Measurements from ENCODE around the gene CRABP2. TPM values are rescaled to one million over a fixed set of nuclear protein-coding genes. Genes with fewer than 3 reads are reported as not detected.

Gene CRABP2
- total and polyA plus RNA-seq, 12 donors, result 0.25 to 2.7 (median 1.3) TPM; not detected in 1

GRCh38 chr1:156690675-156691036 lies 14.7 kb downstream of the CRABP2 start:
- H3K4me3 ChIP-seq, result no peak overlapping the region
- ATAC-seq (no peak), DNase-seq (no peak)
- no peaks in the 10 kb centered on the region for H3K9me3 ChIP-seq
- peaks cover 0 to 26% (median 17%) of the 10 kb centered on the region in 9 donors for H3K4me1 ChIP-seq
- no peak overlapping the region for H3K27ac ChIP-seq
- TF ChIP-seq CTCF (IDR thresholded peaks at IDR 0.05), result no peak
- H3K36me3 ChIP-seq, result no peaks in the 10 kb centered on the region
- intact Hi-C loops (cut with DNase I), result loop anchor here in 8 of 10 donors (2.0 to 10.0 kb wide), 6 partner anchors 30 to 234 kb away; partner anchors contain the start of genes NTRK1 (in 3 of the 8), INSRR (in 1 of the 8) and LRRC71 (in 1 of the 8)
- 71 to 76% methylated on average over 8 of the region's 8 CpGs for WGBS, 2 donors
- peaks cover 0 to 86% (median 47%) of the 10 kb centered on the region in 7 donors for H3K27me3 ChIP-seq

- no peak for TF ChIP-seq CTCF (IDR thresholded peaks at IDR 0.05)
- Histone ChIP-seq H3K36me3 (no peaks in the 10 kb centered on the region), H3K4me3 (peak overlapping the region in 2 of 10 donors; percentile 26 to 36), H3K27ac (no peak overlapping the region), H3K9me3 (no peaks in the 10 kb centered on the region), H3K27me3 (peaks cover 0 to 88% (median 52%) of the 10 kb centered on the region in 7 donors), H3K4me1 (peaks cover 0 to 26% (median 17%) of the 10 kb centered on the region in 9 donors)
- ATAC-seq (peak in 5 of 8 donors; percentile 4 to 29 (median 18)), DNase-seq (no peak)
- WGBS, 2 donors, result 23 to 28% methylated on average over 10 of the region's 10 CpGs
- intact Hi-C loops (cut with DNase I), result loop anchor here (1.0 to 10.0 kb wide), 11 partner anchors 31 to 235 kb away; partner anchors contain the start of genes NTRK1 (in 4 of the 10), LRRC71 (in 2 of the 10) and INSRR (in 1 of the 10)
Measured at GRCh38 chr1:156689953-156690674, 15.3 kb downstream of the CRABP2 start.

GRCh38 chr1:156689035-156689952 lies 16.1 kb downstream of the CRABP2 start:
- peak overlapping the region in 4 of 10 donors; percentile 1 to 36 (median 17) for H3K4me3 ChIP-seq
- H3K36me3 ChIP-seq, result no peaks in the 10 kb centered on the region
- peaks cover 0 to 26% (median 17%) of the 10 kb centered on the region in 9 donors for H3K4me1 ChIP-seq
- DNase-seq (peak; percentile 71 to 74), ATAC-seq (peak; percentile 82 to 94 (median 91))
- no peaks in the 10 kb centered on the region for H3K9me3 ChIP-seq
- peaks cover 0 to 90% (median 52%) of the 10 kb centered on the region in 7 donors for H3K27me3 ChIP-seq
- no peak overlapping the region for H3K27ac ChIP-seq
- 0 to 1% methylated on average over 23 of the region's 23 CpGs for WGBS, 2 donors
- intact Hi-C loops (cut with DNase I), result loop anchor here in 8 of 10 donors (1.0 to 10.0 kb wide), 7 partner anchors 36 to 236 kb away; partner anchors contain the start of genes LRRC71 (in 1 of the 8) and NTRK1 (in 1 of the 8)
- TF ChIP-seq CTCF (IDR thresholded peaks at IDR 0.05), result peak; percentile 87 to 96 (median 93)

Data from heart right ventricle (tissue), 16 donors.